Hematopoietic multipotent progenitor cell (in vitro differentiated cells): ENCODE data around the gene MED8. TPM values are rescaled to one million over a fixed set of nuclear protein-coding genes. Genes with fewer than 3 reads are reported as not detected.
A peak's percentile ranks its signal among the peaks of the same experiment; 100 is the strongest.
"Not testable (repeated sequence)": the region's sequence is repeated elsewhere in the genome, so short reads cannot be mapped to it uniquely, and the experiment has no call there.

Experiments
- DNase-seq, 3 donors: peaks; one replicate each; pipeline ENCODE4 v3.0.0-alpha.2; 2011 to 2015; ENCODE audit warnings: low read depth in 2 of 3, low spot score in 2 of 3
- total RNA-seq: library from RNA; depleted of rRNA; stranded (reverse); fragments of >200 nt; gene quantifications from one replicate; pipeline ENCODE4 v1.2.3, GENCODE V29; 2012

The MED8 gene
- total RNA-seq, 1 donor, result 21.3 TPM

GRCh38 chr1:43387976-43388599 lies 1.5 kb downstream of the MED8 start:
- no peak for DNase-seq

- DNase-seq, result no peak
Observed at GRCh38 chr1:43386676-43387075, 2.9 kb downstream of the MED8 start.

- DNase-seq, result peak in 1 of 3 donors; percentile 20
Observed at GRCh38 chr1:43383449-43383848, 6.2 kb downstream of the MED8 start.

DNA sequence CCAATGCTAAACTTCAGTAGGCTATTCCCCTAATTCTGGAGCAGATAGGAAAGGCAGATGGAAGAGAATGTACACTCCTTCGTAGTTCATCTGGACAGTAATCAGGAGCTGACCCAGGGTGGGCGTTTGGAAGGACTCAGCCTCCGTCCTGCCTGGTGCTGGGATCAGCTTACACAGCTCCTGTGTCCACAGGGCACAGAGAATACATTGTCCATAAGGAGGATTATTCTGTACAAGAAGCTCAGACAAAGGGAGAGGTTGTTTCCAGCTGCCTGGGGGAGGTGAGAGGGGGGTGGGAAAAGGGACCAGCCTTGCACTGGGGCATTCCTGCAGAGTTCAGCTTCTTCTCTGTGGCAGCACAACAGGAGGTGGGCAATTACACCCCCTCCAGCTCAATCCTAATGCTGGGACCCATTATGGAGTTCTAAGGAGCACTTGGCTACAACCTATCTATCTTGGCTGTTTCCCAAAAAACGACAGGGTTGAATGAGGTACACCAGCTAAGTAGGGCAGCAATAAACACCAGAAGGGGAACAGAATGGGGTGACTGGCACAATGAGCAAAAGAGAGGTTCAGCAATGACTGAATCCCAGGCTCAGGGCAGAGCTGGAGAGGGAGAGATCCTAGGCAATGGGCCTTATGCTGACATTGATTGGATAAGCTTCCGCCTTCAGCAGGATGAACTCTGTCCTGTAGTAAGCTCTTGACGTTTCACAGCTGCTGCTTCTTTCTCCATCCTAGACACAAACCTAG lies 7.4 kb downstream of the MED8 start:
- DNase-seq, result no peak

- peak in 1 of 3 donors; percentile 21 for DNase-seq
Observed at GRCh38 chr1:43381612-43382011, 8.0 kb downstream of the MED8 start.

DNA sequence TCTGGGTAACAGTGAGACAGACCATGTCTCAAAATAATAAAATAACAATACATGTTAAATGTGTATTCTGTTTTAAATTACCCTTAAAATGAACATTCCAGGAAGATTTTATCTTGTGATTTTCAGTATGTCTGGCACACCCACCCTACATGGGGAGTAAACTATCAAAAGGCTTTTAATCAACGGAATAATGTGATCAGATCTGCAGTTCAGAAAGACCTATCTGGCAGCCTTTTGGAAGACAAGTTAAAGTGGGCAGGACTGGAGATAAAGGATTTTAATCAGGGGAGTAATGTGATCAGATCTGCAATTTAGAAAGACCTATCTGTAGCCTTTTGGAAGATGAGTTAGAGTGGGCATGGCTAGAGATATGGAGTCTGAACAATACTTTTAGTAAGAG lies 10.1 kb downstream of the MED8 start:
- no peak for DNase-seq

GRCh38 chr1:43377831-43378230 lies 11.8 kb downstream of the MED8 start:
- no peak for DNase-seq

GRCh38 chr1:43376723-43377235 lies 12.8 kb downstream of the MED8 start:
- DNase-seq, result no peak

DNA sequence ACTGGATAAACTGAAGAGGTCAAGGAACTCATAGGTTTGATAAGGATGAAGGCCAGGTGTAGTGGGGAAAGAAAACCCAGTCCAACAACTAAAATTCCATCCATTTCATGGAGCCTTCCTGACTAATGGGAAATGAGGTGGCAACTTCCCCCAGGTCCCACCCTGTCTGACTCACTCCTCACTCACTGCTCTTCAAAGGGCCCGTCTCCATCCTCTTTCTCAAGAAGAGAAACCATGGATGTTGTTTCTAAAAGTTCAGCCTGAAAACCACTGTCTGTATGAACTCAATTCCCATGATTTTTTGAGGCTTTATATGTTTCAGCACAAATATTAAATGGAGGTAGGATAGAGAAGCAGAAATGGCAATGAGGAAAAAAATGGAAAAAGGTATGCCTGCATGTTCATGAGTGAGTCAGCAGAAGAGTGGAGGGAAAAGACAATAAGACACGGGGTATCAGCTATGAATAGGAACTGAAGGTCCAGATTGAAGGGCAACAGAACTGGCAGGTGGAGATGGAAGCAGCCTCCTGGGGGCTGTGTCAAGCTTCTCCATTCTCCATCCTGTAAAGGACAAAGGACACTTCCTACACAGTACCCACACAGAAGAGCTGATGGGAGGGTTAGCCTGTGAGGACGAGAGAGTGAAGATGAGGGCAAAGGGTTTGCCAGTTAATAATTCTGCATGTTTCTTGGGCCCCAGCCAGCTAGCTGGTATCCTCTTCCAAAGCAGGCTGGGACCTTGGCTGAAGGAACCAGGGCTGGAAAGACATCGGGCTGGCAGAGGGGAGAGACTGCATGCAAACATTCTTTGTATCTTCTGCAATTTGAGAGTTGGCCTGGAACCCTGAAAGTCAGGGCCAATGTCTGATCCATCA lies 16.3 kb downstream of the MED8 start:
- no peak for DNase-seq

DNA sequence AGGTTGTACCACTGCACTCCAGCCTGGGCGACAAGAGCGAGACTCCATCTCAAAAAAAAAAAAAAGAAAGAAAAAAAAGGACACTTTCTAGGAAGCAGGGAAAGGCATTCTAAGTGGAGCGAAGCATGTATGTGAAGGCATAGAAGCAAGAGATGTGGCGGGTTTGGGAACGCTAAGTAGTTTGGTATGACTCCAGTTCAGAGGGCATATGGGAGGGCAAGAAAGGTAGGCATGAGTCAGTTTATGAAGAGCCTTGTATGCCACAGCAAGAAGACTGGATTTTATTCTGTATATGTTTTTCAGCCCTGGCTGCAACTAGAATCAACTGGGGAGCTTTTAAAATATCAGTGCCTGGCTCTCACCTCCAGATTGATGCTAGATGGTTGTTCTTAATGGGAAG lies 17.4 kb downstream of the MED8 start:
- DNase-seq, result no peak

DNA sequence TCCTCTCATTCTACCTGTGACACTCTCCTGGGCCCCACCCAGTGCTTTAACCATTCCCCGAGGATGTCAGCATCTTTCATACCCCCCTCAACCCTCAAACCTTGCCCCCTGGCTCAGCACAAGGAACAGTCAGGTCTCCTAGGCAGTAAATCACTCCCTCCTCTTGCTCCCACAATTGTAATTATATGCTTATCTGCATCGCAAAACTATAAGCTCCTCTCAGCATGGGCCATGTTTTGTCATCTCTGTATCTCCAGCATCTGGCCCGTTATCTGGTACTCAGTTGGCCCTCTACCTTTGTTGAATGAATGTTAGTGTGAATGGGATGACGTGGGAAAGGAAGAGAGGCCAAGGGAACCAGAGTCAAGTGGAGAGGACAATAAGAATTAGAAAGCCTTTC lies 19.0 kb downstream of the MED8 start:
- DNase-seq, result no peak

- not testable (repeated sequence) for DNase-seq
Observed at GRCh38 chr1:43369779-43370178, 19.8 kb downstream of the MED8 start.

DNA sequence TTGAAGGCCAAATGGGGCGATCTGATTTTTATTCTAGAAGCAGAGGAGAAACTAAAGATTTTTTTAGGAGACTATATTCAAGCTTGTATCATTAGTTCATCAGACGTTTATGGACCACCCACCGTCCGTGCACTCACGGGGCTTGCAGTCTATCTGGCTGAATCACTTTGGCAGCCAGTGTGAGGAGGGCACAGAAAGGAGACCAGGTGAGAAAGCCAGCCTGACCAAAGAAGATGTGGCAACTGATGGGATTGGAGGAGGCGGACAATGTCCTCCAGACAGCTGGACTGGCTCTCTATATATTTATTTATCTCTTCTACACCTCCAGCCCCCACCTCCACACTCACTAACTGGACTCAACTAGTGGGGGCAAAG lies 21.0 kb downstream of the MED8 start:
- DNase-seq, result no peak

DNA sequence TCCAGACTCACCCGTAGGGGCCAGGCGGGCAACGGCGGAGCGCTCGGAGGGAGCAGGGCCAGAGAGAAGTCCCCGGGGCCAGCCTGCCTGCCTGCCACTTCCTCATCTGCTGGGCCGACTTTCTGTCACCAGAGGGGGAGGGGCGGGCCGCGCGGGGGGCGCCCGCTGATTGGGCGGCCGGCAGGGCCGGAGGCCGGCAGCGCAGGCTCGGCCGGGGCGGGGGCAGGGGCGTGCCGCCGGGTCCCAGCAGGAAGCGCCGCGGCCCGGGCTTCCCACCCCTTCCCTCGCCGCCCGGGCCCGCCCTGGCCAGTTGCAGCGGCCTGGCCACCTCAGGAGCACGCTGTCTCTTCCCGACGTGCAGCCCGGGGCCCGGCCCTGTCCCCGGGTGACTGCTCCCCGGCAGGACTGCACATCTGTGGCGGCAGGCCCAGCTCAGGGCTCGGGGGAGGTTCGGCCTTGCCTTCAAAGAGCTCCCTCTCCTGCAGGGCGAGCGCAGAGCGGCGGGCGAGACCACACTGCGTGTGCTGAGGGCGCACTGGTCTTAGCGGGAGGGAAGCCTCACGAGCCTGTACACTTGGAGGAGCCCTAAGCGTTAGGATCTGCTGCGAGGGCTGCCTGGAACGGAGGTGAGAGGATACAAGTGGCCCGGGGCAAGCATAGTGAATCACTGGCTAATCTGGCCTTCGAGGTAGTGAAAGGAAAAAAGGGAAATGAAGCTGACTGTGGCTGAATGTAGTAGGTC lies 21.5 kb downstream of the MED8 start, which contains the start of gene ELOVL1:
TSS of gene ELOVL1 (minus strand) at position 108 of the 742 bp plus-strand sequence. CDS start 2,402 bp downstream, outside the sequence.
- peak; percentile 58 to 93 (median 92) for DNase-seq

DNA sequence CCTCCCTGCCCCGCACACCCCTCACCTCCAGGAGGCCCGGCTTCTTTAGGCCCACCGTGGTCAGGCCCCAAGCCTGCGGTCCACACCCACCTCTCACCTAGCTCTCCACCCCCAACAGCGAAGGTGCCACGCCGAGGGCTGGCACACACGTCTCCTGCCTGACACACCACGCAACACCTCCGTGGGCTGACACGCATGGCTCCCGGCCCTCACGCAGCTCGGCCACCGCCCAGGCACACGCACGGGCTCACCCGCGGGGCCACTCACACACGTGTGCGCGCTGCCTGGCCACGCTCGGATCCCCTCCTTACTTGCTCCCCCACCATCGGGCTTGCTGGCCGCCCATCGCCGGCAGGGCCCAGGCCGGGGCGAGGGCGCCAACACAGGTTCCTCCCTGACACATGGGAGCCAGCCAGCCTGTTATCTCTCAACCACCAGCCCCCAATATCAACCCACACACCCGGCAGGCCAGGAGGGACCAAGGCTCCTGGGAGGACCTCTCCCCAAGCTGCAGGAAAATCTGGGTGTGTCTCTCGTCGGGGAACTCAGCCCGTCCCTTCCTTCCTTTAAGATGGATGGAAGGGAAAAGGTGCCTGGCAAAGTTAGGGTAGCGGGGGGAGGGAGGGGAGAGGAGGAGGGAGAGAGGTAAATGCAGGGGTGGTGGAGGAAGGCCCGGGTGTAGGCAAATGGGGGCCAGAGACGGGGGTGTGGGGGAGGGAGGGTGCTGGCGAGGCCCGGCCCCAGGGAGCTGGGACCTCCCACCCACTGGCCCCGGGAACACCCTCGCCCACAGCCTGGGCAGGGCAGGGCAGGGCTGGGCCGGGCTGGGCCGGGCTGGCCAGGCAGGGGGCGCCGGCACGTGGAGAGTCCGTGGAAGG lies 22.3 kb downstream of the MED8 start:
- DNase-seq, result peak; percentile 23 to 57 (median 56)

- no peak for DNase-seq
Observed at GRCh38 chr1:43366601-43367025, 23.0 kb downstream of the MED8 start.

DNA sequence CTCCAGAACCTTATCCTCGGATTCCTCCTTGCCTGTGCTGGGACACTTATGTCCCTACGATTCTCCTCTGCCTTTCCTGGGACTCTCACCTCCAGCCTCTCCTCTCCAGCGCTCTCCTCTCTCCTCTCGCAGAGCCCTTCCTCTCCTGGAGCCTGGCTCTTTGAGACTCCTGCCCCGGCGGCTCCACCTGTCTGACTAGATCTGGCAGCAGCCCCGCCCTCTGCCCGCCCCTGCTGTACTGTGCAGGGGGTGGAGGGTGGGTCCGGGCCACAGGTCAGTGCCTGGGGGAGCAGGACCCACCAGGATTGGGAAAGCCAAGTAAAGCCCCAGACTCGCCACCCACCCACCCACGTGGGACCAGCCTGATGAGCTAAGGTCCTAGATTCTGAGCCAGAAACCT lies 23.4 kb downstream of the MED8 start:
- DNase-seq, result no peak

GRCh38 chr1:43365678-43366077 lies 23.9 kb downstream of the MED8 start:
- no peak for DNase-seq

DNA sequence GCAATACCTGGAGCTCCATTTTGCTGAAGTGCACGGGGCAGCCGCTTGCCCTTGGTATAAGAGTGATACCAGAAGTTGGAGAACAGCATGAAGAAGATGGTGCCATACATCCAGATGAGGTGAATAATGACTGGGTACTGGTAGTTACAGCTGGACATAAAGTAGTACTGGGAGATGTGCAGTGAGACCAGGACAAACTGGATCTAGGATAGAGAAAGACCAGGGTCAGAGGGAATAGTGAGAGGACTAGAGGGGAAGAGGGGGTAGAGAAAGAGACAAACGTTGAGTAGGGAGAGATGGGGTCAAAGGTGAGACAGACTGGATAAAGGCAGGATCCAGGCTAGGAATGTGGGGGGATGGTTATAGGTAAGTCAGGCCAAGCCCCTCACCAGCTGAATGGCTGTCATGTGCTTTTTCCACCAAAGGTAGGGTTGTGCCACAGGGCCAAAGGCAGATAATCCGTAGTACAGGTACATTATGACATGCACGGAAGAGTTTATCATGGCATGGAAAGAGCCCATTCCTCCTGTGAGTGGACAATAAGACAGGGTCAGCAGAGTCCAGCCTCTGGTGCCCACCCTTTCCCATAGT lies 25.6 kb downstream of the MED8 start:
- no peak for DNase-seq
